HG03354 (cell line): Measurements from ENCODE around the gene ENDOV.
"Not testable (repeated sequence)": the region's sequence is repeated elsewhere in the genome, so short reads cannot be mapped to it uniquely, and the experiment has no call there.

Experiments used
- ATAC-seq: cut with Tn5 transposase; IDR thresholded peaks from one replicate; pipeline ENCODE4 v1.9.1; 2021; ENCODE audit warnings: mild to moderate bottlenecking; ENCODE audit not compliant: unreplicated experiment, poor library complexity, severe bottlenecking

The ENDOV gene

GRCh38 chr17:80387071-80387470 is 27.9 kb upstream of the ENDOV start:
- ATAC-seq = no peak

GRCh38 chr17:80388175-80388574 is 26.8 kb upstream of the ENDOV start:
- ATAC-seq = no peak

- no peak for ATAC-seq
Observed at GRCh38 chr17:80388601-80389000, 26.4 kb upstream of the ENDOV start.

- ATAC-seq = no peak
Observed at GRCh38 chr17:80389011-80389995, 25.7 kb upstream of the ENDOV start.

- ATAC-seq = no peak
Observed at GRCh38 chr17:80393241-80393890, 21.6 kb upstream of the ENDOV start.

GRCh38 chr17:80393961-80394360 is 21.0 kb upstream of the ENDOV start:
- no peak for ATAC-seq

- ATAC-seq = no peak
Observed at GRCh38 chr17:80394629-80395216, 20.2 kb upstream of the ENDOV start.

- ATAC-seq = no peak
Observed at GRCh38 chr17:80395402-80396151, 19.4 kb upstream of the ENDOV start.

- ATAC-seq = no peak
Observed at GRCh38 chr17:80396157-80397033, 18.6 kb upstream of the ENDOV start.

GRCh38 chr17:80397034-80397387 is 18.0 kb upstream of the ENDOV start:
- no peak for ATAC-seq

GRCh38 chr17:80397686-80398085 is 17.3 kb upstream of the ENDOV start:
- no peak for ATAC-seq

- not testable (repeated sequence) for ATAC-seq
Observed at GRCh38 chr17:80401086-80401485, 13.9 kb upstream of the ENDOV start.

GRCh38 chr17:80402102-80402501 is 12.9 kb upstream of the ENDOV start:
- ATAC-seq = not testable (repeated sequence)

- ATAC-seq = no peak
Observed at GRCh38 chr17:80402959-80403358, 12.0 kb upstream of the ENDOV start.

- no peak for ATAC-seq
Observed at GRCh38 chr17:80406146-80406545, 8.8 kb upstream of the ENDOV start.

- ATAC-seq = not testable (repeated sequence)
Observed at GRCh38 chr17:80407917-80408316, 7.0 kb upstream of the ENDOV start.

- ATAC-seq = no peak
Observed at GRCh38 chr17:80408872-80409271, 6.1 kb upstream of the ENDOV start.

- ATAC-seq = no peak
Observed at GRCh38 chr17:80409626-80410025, 5.3 kb upstream of the ENDOV start.

GRCh38 chr17:80410441-80411087 is 4.4 kb upstream of the ENDOV start:
- ATAC-seq = not testable (repeated sequence)
